WERI-Rb-1 (cell line): Measurements from ENCODE around the gene TSPAN5.
A peak's percentile ranks its signal among the peaks of the same experiment; 100 is the strongest.

ENCODE experiments used
- DNase-seq: peaks from one replicate; pipeline ENCODE4 v3.0.0-alpha.2; 2020
- H3K27ac ChIP-seq: fragments of 250-450 bp; sonication (Bioruptor Pico); 2 replicates; pipeline ENCODE4 v1.5.1; 2020; ENCODE audit warnings: mild to moderate bottlenecking, moderate library complexity
- H3K27me3 ChIP-seq: fragments of 250-450 bp; sonication (Bioruptor Pico); 2 replicates; pipeline ENCODE4 v1.5.1; 2021; ENCODE audit warnings: mild to moderate bottlenecking, low read depth, moderate library complexity; ENCODE audit not compliant: insufficient read depth, severe bottlenecking
- H3K36me3 ChIP-seq: fragments of 250-450 bp; sonication (Bioruptor Pico); 2 replicates; pipeline ENCODE4 v1.5.1; 2020; ENCODE audit warnings: mild to moderate bottlenecking, moderate library complexity
- H3K4me3 ChIP-seq: 2 replicates; pipeline ENCODE4 v1.5.1; 2011; ENCODE audit warnings: low read depth, mild to moderate bottlenecking, control low read depth, low read length
- H3K9me3 ChIP-seq: fragments of 250-450 bp; sonication (Bioruptor Pico); 2 replicates; pipeline ENCODE4 v1.5.1; 2021; ENCODE audit warnings: mild to moderate bottlenecking, moderate library complexity; ENCODE audit not compliant: severe bottlenecking
- CTCF ChIP-seq: IDR thresholded peaks from 2 replicates; pipeline ENCODE4 v1.5.1; 2011; ENCODE audit warnings: low read depth, mild to moderate bottlenecking, control low read depth, inconsistent platforms, low read length

TSPAN5 gene

GRCh38 chr4:98501383-98501782 is 157.0 kb downstream of the TSPAN5 start:
- peaks cover 7% of the 10 kb centered on the region for H3K36me3 ChIP-seq
- H3K9me3 ChIP-seq, result no peaks in the 10 kb centered on the region
- no peak overlapping the region for H3K4me3 ChIP-seq
- no peak for TF ChIP-seq CTCF
- DNase-seq, result no peak
- H3K27me3 ChIP-seq, result no peaks in the 10 kb centered on the region
- no peak overlapping the region for H3K27ac ChIP-seq

GRCh38 chr4:98498774-98499173 is 159.6 kb downstream of the TSPAN5 start:
- no peaks in the 10 kb centered on the region for H3K27me3 ChIP-seq
- no peak for TF ChIP-seq CTCF
- no peaks in the 10 kb centered on the region for H3K9me3 ChIP-seq
- no peak overlapping the region for H3K4me3 ChIP-seq
- peaks cover 7% of the 10 kb centered on the region for H3K36me3 ChIP-seq
- H3K27ac ChIP-seq, result no peak overlapping the region
- DNase-seq, result no peak

GRCh38 chr4:98496152-98496845 is 162.1 kb downstream of the TSPAN5 start:
- DNase-seq, result no peak
- TF ChIP-seq CTCF, result peak; percentile 13; the same call in 1 of the 2 replicates
- Histone ChIP-seq H3K36me3 (peaks cover 3% of the 10 kb centered on the region; the same call in 1 of the 2 replicates), H3K27ac (no peak overlapping the region), H3K27me3 (no peaks in the 10 kb centered on the region), H3K4me3 (no peak overlapping the region), H3K9me3 (no peaks in the 10 kb centered on the region)

GRCh38 chr4:98493296-98493695 is 165.1 kb downstream of the TSPAN5 start:
- H3K27ac ChIP-seq, result no peak overlapping the region

GRCh38 chr4:98491899-98492559 is 166.4 kb downstream of the TSPAN5 start:
- no peaks in the 10 kb centered on the region for H3K27me3 ChIP-seq
- no peaks in the 10 kb centered on the region for H3K9me3 ChIP-seq
- H3K36me3 ChIP-seq, result no peaks in the 10 kb centered on the region
- TF ChIP-seq CTCF, result no peak
- H3K27ac ChIP-seq, result no peak overlapping the region
- H3K4me3 ChIP-seq, result no peak overlapping the region
- no peak for DNase-seq

More at GRCh38 chr4:98493296-98493695, 165.1 kb downstream of the TSPAN5 start:
- Histone ChIP-seq H3K36me3 (peaks cover 3% of the 10 kb centered on the region; the same call in 1 of the 2 replicates), H3K27me3 (no peaks in the 10 kb centered on the region), H3K4me3 (no peak overlapping the region), H3K9me3 (no peaks in the 10 kb centered on the region)
- no peak for TF ChIP-seq CTCF
- DNase-seq, result no peak

- Histone ChIP-seq H3K27me3 (no peaks in the 10 kb centered on the region), H3K4me3 (no peak overlapping the region), H3K27ac (no peak overlapping the region), H3K36me3 (no peaks in the 10 kb centered on the region), H3K9me3 (no peaks in the 10 kb centered on the region)
- TF ChIP-seq CTCF, result no peak
- DNase-seq, result no peak
Measured at GRCh38 chr4:98490251-98490650, 168.2 kb downstream of the TSPAN5 start.
